HepG2 (cell line): Measurements from ENCODE around the gene ISY1. TPM values are rescaled to one million over a fixed set of nuclear protein-coding genes. Genes with fewer than 3 reads are reported as not detected.

Experiments used
- GATAD2A ChIP-seq: IDR thresholded peaks from 2 replicates; pipeline ENCODE4 v1.6.1; 2016
- IRX3 ChIP-seq: sonication (generic); formaldehyde crosslinking; IDR thresholded peaks from 2 replicates; pipeline ENCODE4 v1.8.1; 2023; ENCODE audit warnings: mild to moderate bottlenecking, low read depth, missing genetic modification reagents, borderline replicate concordance
- JUN ChIP-seq: sonication (generic); formaldehyde crosslinking; IDR thresholded peaks from 2 replicates; pipeline ENCODE4 v1.4.0; 2020; ENCODE audit warnings: mild to moderate bottlenecking, missing genetic modification reagents
- KLF16 ChIP-seq, 2 experiments: sonication (generic) in 1 of 2; formaldehyde crosslinking in 1 of 2; IDR thresholded peaks; 2 replicates each; pipeline versions ENCODE4 v1.6.1 to v1.8.0; 2016 to 2023; ENCODE audit warnings: missing genetic modification reagents in 2 of 2, missing compliant biosample characterization in 1 of 2
- LRRFIP1 ChIP-seq: sonication (generic); formaldehyde crosslinking; conservative IDR thresholded peaks from 2 replicates; pipeline ENCODE4 v1.4.0; 2020; ENCODE audit warnings: missing genetic modification reagents
- MIER2 ChIP-seq: IDR thresholded peaks from 2 replicates; pipeline ENCODE4 v1.6.1; 2016; ENCODE audit warnings: missing biosample characterization, missing genetic modification reagents
- MXD1 ChIP-seq: sonication (generic); formaldehyde crosslinking; IDR thresholded peaks from 2 replicates; pipeline ENCODE4 v1.4.0; 2020; ENCODE audit warnings: mild to moderate bottlenecking, missing genetic modification reagents
- NPAS2 ChIP-seq: sonication (generic); formaldehyde crosslinking; IDR thresholded peaks from 2 replicates; pipeline ENCODE4 v1.8.0; 2022; ENCODE audit warnings: mild to moderate bottlenecking, missing genetic modification reagents, borderline replicate concordance
- RAD51 ChIP-seq: fragments of 450-650 bp; IDR thresholded peaks from 2 replicates; pipeline ENCODE4 v1.6.1; 2016; ENCODE audit warnings: borderline replicate concordance
- SMAD3 ChIP-seq: sonication (generic); formaldehyde crosslinking; IDR thresholded peaks from 2 replicates; pipeline ENCODE4 v1.4.0; 2020; ENCODE audit warnings: missing genetic modification reagents
- TGIF2 ChIP-seq: IDR thresholded peaks from 2 replicates; pipeline ENCODE4 v1.6.1; 2016; ENCODE audit warnings: control low read depth, missing compliant biosample characterization
- TRIM24 ChIP-seq: sonication (generic); formaldehyde crosslinking; IDR thresholded peaks from 2 replicates; pipeline ENCODE4 v1.8.0; 2022; ENCODE audit warnings: mild to moderate bottlenecking, missing genetic modification reagents
- ZNF230 ChIP-seq: sonication (generic); formaldehyde crosslinking; IDR thresholded peaks from 2 replicates; pipeline ENCODE4 v1.4.0; 2020; ENCODE audit warnings: mild to moderate bottlenecking, missing genetic modification reagents
- ZNF619 ChIP-seq: sonication (generic); formaldehyde crosslinking; IDR thresholded peaks from 2 replicates; pipeline ENCODE4 v1.4.0; 2020; ENCODE audit warnings: mild to moderate bottlenecking, missing genetic modification reagents
- ZNF7 ChIP-seq: IDR thresholded peaks from 2 replicates; pipeline ENCODE4 v1.6.1; 2016; ENCODE audit warnings: missing biosample characterization, missing genetic modification reagents
- polyA plus RNA-seq, 8 experiments: library from polyadenylated mRNA; depleted of rRNA in 3 of 8; stranded (reverse) in 7 of 8; unstranded in 1 of 8; fragments of >200 nt; fragmentation: Illumina TruSeq in 4 of 8; extraction: Trizol in 4 of 8; gene quantifications; 2 replicates each; pipeline versions ENCODE4 v1.2.1 to v1.2.3, GENCODE V29; 2011 to 2016; ENCODE audit warnings: low read depth in 4 of 8, missing spikeins in 1 of 8, mixed read lengths in 1 of 8; ENCODE audit not compliant: insufficient read depth in 1 of 8
- total RNA-seq, 5 experiments: library from RNA; depleted of rRNA; stranded (reverse); fragments of >200 nt; fragmentation: Illumina TruSeq; extraction: Trizol; gene quantifications; 2 replicates each; pipeline ENCODE4 v1.2.3, GENCODE V29; 2016; ENCODE audit warnings: low read depth in 1 of 5
- TF ChIP-seq, protein P1 (sequence below): sonication (generic); formaldehyde crosslinking; IDR thresholded peaks from 2 replicates; pipeline ENCODE4 v1.4.0; 2020; ENCODE audit warnings: missing genetic modification reagents
- TF ChIP-seq, protein P2 (sequence below): sonication (generic); formaldehyde crosslinking; IDR thresholded peaks from 2 replicates; pipeline ENCODE4 v1.8.1; 2023; ENCODE audit warnings: missing genetic modification reagents, mild to moderate bottlenecking, borderline replicate concordance
- TF ChIP-seq, protein P3 (sequence below): sonication (generic); formaldehyde crosslinking; IDR thresholded peaks from 2 replicates; pipeline ENCODE4 v1.8.1; 2023; ENCODE audit warnings: mild to moderate bottlenecking, missing genetic modification reagents
- TF ChIP-seq, protein P4 (sequence below): sonication (generic); formaldehyde crosslinking; IDR thresholded peaks from 2 replicates; pipeline ENCODE4 v1.8.0; 2022; ENCODE audit warnings: missing genetic modification reagents, mild to moderate bottlenecking, borderline replicate concordance

The ISY1 gene
- total and polyA plus RNA-seq, 2 of the 13 experiments (the other 11 are each of a cell fraction or from before 2014, with no cell fraction given) = 21.0 to 39.1 TPM

GRCh38 chr3:129183569-129184395 lies 22.9 kb upstream of the ISY1 start, which contains the start of gene CNBP (continued):
- TF ChIP-seq JUN (CRISPR knock-in tag) (0 out of 2 replicates have a peak, but pooled peaks have one; percentile 6), IRX3 (CRISPR knock-in tag) (no peak; the same call in 1 of the 2 replicates), TGIF2 (CRISPR knock-in tag) (no peak; the same call in 1 of the 2 replicates), RAD51 (no peak), MIER2 (CRISPR knock-in tag) (no peak), MXD1 (CRISPR knock-in tag) (peak; percentile 96), GATAD2A (peak; percentile 46), LRRFIP1 (CRISPR knock-in tag) (no peak), ZNF230 (CRISPR knock-in tag) (0 out of 2 replicates have a peak, but pooled peaks have one; percentile 70), ZNF619 (peak; percentile 36; the same call in 1 of the 2 replicates), TRIM24 (no peak), KLF16 (CRISPR knock-in tag; IDR thresholded peaks at IDR 0.05) (peak in 1 of 2 experiments; percentile 86; a peak in 3 of 4 replicates), NPAS2 (no peak), ZNF7 (CRISPR knock-in tag) (no peak), SMAD3 (peak; percentile 34; the same call in 1 of the 2 replicates)
- TF ChIP-seq, protein P1, sequence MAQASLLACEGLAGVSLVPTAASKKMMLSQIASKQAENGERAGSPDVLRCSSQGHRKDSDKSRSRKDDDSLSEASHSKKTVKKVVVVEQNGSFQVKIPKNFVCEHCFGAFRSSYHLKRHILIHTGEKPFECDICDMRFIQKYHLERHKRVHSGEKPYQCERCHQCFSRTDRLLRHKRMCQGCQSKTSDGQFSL (CRISPR knock-in tag) = no peak
- TF ChIP-seq, protein P2, sequence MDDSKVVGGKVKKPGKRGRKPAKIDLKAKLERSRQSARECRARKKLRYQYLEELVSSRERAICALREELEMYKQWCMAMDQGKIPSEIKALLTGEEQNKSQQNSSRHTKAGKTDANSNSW = peak; percentile 99; the same call in 1 of the 2 replicates
- TF ChIP-seq, protein P3, sequence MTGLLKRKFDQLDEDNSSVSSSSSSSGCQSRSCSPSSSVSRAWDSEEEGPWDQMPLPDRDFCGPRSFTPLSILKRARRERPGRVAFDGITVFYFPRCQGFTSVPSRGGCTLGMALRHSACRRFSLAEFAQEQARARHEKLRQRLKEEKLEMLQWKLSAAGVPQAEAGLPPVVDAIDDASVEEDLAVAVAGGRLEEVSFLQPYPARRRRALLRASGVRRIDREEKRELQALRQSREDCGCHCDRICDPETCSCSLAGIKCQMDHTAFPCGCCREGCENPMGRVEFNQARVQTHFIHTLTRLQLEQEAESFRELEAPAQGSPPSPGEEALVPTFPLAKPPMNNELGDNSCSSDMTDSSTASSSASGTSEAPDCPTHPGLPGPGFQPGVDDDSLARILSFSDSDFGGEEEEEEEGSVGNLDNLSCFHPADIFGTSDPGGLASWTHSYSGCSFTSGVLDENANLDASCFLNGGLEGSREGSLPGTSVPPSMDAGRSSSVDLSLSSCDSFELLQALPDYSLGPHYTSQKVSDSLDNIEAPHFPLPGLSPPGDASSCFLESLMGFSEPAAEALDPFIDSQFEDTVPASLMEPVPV (CRISPR knock-in tag) = peak; percentile 3; the same call in 1 of the 2 replicates
- TF ChIP-seq, protein P4, sequence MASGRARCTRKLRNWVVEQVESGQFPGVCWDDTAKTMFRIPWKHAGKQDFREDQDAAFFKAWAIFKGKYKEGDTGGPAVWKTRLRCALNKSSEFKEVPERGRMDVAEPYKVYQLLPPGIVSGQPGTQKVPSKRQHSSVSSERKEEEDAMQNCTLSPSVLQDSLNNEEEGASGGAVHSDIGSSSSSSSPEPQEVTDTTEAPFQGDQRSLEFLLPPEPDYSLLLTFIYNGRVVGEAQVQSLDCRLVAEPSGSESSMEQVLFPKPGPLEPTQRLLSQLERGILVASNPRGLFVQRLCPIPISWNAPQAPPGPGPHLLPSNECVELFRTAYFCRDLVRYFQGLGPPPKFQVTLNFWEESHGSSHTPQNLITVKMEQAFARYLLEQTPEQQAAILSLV (CRISPR knock-in tag) = peak; percentile 96; the same call in 1 of the 2 replicates
